ENCODE results near the gene FATE1.

Gene FATE1

DNA sequence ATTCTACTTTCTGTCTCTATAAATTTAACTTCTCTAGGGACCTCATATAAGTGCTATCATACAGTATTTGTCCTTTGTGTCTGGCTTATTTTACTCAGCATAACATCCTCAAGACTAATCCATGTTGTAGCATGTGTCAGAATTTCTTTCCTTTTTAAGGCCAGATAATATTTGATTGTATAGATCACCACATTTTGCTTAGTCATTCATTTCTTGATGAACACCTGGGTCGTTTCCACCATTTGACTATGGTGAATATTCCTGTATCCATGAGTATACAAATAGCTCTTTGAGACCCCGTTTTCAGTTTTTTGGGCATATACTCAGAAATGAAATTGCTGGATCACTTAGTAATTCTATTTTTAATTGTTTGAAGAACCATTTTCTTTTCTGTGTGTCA lies 30.7 kb downstream of the FATE1 start:
- DNase-seq, result no peak

DNA sequence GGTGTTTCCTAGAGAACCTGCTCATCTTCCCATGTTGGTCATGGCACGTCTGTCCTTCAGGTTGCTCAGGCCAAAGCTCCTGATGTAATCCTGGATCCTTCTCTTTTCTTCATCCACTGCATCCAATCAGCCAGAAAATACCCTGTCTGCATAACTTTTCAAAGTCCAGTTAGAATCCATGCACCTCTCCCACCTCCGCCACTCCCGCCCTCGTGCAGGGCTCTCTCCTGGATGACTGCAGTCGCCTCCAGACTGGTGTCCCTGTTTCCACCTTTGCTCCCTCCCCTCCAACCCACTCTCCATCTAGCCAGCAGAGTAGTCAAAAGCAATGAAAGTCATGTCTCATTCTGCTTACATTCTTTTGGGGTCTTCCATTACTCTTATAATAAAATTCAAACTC lies 34.7 kb downstream of the FATE1 start:
- no peak for DNase-seq

DNA sequence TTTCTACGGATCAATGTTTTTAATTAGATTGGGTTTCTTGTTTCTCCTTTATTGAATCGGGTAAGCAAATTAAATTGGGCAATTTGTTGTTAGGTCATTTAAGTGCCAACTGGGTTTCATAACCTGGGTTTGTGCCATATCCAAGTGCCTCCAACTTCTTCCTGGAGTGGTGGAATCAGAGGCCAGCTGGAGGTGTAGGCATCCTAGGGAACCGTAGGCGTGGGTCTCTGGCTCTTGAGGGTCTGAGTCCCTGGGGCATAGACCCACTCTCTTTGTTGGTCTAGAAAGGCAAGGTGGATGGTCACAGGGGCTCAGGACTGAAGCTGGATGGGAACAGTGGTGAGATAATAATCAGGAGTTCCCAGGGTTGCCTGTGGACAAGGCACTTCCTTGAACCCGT lies 37.0 kb downstream of the FATE1 start:
- DNase-seq, result no peak

DNA sequence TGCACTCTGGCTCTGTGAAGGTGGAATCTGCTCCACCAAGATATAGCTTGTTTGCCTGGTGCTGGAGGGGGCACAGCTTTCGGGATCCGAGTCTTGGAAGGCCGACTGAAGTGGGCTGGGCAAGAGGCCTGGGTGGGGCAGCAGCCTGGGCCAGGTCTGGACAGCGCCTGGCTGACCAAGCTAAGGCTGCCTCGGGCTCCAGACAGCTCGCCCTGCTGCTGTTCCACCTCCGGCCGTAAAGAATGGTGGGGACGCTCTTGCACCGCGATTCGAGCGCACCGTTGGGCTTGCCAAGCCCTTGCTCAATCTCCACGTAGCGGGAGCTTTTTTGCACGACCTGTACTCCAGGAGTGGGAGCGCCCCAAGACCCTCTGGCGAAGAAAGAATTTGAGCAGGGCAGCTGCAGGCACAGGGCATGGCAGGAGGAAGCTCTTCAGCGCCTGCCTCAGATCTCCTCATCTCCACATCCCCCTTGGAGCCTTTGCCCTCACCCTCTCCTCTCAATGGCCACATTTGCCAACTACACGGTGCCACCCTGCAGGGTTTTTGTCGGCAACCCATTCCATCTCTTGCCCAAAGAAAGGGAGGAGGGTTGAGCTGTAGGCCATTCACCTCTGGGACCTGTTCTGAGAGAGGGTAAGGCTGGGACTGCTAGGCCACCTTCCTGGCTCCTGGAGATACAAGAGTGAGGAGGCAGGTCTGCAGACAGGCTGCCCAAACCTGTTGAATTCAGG lies 37.6 kb downstream of the FATE1 start:
- DNase-seq, result no peak

DNA sequence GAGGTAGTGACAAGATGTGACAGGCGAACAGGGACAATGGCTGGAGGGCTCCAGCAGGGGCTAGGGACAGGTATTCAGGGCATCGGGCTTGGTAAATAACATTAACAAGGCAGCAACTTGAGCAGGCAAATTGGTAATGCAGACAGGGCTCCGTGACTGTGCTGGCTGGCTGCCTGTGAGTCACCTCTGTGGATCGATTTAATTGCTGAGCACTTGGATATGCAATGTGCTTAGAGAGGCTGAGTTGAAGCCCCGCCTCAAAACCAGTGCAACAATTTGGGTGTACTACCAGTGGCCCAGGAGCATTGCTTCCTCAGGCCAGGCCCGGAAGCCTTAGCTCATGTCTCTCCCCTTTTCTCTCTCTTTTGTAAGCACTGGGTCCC lies 38.2 kb downstream of the FATE1 start:
- DNase-seq, result no peak

DNA sequence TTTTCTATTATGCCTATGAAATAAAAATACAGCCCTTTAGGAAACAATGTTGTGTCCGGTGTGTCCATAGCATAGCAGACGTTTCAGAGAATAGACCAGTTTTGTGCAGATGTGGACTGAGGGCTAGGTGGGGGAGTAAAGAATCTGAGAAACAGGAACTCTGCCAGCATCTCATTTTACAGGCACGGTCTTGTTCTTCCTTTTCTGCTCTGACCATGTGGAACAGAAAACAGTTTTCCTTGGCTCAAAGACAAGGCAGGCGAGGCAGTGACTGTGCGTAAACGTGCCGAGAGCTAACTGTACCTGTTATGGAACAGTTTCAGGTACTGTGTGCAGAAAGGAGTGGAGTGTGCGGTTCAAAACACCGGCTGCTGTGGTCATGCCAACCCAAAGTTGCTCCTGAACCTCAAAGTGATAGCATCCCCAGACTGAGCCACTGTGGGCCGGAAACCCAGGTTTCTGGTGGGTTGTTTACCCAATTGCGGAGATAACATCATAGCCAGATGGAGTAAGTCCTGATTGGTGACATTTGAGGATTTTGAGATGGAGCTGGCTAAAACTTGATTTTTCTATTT lies 38.9 kb downstream of the FATE1 start:
- no peak for DNase-seq

DNA sequence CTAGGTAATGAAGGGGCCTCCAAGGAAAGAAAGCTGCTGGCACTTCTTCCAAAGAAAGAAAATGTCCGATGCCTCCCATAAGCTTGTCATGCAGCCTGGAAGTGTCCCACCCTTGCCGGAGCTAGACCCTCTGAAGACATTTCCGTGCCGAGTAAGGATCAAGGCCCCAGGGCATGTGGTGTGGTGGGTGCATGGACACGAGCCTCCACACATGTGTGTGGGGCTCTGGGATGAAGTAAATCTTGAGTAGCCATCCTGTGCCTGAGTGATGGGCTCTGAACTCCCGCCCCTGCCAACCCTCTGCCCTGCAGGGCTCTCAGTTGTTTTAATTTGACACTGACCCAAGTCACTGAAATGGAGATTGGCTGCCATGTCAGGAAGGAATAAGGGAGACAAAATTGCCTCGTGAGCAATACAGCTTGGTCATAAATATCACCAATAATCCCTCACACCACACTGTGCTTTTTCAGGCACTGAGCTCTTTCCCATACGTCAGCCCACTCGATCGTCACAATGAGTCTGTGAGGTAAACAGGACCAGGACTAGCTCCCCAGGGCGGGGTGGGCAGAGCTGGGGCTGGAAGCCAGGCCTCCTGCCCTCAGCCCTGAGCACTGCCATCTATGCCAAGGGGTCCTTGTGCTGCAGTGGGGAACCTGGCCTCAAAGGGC lies 43.3 kb downstream of the FATE1 start:
- DNase-seq, result no peak

DNA sequence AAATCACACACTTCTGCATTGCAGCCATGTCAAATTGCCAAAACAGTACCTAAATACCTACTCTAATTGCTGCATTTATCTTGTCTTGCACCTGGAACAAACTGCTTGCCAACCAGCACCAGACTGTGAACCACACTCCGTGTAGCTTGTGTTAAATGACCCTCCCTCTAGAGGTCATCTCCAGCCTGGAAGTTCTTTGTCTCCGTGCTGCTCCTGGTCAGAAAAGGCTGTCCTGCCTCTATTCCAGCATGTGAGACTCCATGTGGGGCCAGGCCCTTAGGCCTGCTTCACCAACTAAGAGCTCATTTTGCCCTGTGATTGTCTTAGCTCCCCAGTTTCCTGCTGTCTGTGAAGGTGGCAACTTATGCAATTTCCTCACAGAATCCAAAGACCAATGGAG lies 47.0 kb downstream of the FATE1 start:
- DNase-seq, result no peak

DNA sequence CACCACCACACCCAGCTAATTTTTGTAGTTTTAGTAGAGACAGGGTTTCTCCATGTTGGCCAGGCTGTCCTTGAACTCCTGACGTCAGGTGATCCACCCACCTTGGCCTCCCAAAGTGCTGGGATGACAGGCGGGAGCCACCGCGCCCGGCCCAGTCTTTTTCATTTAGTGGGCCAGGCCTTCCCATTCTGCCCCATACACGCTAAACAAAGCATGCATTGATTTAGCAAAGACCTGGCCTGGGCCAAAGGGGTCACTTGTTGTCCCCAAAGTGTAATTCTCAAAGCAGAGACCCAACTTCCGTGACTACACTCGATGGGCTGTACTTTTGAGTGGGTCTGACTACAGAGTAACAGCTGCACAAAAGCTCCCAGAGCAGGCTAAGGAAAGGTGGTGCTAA lies 47.9 kb downstream of the FATE1 start:
- no peak for DNase-seq

DNA sequence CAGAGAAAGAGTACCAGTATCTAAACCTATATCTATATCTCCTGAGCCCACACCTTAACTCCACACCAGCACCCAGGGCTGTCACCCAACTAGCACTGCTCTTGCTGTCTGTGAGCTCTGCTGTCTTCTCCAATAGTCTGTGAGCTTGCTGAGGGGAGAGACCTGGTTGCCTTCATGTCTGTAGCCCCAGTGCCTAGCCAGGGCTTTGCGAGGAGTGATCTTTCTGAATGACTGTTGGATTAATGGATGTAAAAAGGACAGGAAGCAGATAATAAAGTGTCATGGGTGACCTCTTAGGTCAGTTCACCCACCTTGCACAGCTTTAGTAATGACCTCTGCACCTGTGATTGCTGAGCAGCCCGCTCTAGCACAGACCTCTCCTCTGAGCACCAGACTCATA lies 49.2 kb downstream of the FATE1 start:
- no peak for DNase-seq

DNA sequence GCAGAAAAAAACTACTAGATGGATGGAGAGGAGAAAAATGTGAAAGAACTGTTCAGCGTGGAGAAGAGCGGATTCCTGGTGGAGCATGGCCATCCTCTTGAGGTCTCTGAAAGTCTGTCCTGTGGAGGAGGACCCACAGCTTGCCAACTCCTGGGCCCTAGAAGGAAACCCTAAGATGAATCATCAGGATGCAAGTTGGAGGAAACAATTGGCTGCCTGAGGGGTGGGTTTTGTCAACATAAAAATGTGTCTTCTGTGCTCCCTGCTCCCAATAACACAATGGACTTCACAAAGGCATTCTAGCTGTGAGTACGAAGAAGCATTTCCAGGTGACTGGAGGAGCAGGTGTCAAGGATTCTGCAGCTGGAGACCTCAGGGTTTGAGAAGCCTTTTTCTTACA lies 55.9 kb downstream of the FATE1 start:
- DNase-seq, result no peak

Measured in activated CD4-positive, CD25-positive, alpha-beta regulatory T cell treated with anti-CD3 and anti-CD28 coated beads, Interleukin-2, amount 50 U/mL, for 72 hours (primary cell).